ENCODE results near the gene DECR2. TPM values are rescaled to one million over a fixed set of nuclear protein-coding genes. Genes with fewer than 3 reads are reported as not detected.
A peak's percentile ranks its signal among the peaks of the same experiment; 100 is the strongest.

The DECR2 gene
- total and polyA plus RNA-seq, 2 of the 13 experiments (the other 11 are each of a cell fraction or from before 2014, with no cell fraction given) = 36.3 to 44.6 TPM

DNA sequence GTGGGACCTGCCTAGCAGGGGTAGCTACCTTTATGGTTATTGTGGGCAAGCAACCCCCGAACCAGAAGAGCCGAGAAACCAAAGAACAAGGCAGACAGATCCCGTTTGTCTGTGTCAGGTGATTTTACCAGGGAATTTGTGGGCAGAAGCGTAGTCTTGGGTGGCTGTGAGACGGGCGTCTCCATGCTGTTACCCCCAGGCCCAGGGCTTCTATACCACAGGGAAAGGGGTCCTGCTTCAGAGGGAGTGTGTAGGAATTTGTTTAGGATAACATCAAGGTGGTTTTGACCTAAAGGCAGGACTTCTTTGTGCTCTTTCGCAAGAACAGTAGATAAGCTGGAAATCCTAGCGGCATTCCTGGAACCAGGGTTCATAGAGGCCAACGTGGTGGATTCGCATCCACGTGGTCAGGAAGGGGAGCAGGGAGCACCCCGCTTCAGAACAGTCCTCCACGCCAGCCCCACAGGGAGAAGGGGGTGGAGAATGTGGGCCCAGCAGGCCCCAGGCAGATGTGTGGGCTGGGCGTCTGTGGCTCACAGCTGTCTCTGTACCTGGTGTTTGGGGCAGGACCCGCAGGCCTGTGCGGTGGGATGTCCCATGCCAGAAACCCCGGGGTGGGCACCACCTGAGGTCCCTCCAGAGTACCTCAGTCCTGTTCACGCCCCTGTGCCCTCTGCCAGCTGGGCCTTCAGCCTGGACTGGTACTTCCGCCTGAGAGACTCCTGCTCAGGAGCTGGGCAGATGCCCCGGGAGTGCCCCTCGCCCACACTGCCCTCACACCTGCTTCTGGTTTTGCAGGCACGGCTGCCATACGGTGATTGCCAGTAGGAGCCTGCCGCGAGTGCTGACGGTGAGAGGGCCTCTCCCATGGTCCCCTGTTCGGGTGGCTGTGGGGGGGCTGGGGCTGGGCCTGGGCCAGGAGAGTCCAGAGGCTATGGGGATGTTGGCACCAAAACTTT, 4.1 kb downstream of the DECR2 start (continued):
- TF ChIP-seq, protein P1, sequence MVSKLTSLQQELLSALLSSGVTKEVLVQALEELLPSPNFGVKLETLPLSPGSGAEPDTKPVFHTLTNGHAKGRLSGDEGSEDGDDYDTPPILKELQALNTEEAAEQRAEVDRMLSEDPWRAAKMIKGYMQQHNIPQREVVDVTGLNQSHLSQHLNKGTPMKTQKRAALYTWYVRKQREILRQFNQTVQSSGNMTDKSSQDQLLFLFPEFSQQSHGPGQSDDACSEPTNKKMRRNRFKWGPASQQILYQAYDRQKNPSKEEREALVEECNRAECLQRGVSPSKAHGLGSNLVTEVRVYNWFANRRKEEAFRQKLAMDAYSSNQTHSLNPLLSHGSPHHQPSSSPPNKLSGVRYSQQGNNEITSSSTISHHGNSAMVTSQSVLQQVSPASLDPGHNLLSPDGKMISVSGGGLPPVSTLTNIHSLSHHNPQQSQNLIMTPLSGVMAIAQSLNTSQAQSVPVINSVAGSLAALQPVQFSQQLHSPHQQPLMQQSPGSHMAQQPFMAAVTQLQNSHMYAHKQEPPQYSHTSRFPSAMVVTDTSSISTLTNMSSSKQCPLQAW (CRISPR knock-in tag; IDR thresholded peaks at IDR 0.05) = no peak
- TF ChIP-seq, protein P2, sequence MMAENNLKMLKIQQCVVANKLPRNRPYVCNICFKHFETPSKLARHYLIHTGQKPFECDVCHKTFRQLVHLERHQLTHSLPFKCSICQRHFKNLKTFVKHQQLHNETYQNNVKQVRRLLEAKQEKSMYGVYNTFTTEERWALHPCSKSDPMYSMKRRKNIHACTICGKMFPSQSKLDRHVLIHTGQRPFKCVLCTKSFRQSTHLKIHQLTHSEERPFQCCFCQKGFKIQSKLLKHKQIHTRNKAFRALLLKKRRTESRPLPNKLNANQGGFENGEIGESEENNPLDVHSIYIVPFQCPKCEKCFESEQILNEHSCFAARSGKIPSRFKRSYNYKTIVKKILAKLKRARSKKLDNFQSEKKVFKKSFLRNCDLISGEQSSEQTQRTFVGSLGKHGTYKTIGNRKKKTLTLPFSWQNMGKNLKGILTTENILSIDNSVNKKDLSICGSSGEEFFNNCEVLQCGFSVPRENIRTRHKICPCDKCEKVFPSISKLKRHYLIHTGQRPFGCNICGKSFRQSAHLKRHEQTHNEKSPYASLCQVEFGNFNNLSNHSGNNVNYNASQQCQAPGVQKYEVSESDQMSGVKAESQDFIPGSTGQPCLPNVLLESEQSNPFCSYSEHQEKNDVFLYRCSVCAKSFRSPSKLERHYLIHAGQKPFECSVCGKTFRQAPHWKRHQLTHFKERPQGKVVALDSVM (CRISPR knock-in tag; IDR thresholded peaks at IDR 0.05) = peak; percentile 78
- no peak; the same call in 1 of the 2 replicates for TF ChIP-seq KLF11 (CRISPR knock-in tag; IDR thresholded peaks at IDR 0.05)
- TF ChIP-seq POLR2AphosphoS2 (IDR thresholded peaks at IDR 0.05; ENCODE audit: low read depth, low read length) = no peak
- peak; percentile 76 for TF ChIP-seq NR2C2 (CRISPR knock-in tag; IDR thresholded peaks at IDR 0.05; ENCODE audit: borderline replicate concordance)
- TF ChIP-seq, protein P3, sequence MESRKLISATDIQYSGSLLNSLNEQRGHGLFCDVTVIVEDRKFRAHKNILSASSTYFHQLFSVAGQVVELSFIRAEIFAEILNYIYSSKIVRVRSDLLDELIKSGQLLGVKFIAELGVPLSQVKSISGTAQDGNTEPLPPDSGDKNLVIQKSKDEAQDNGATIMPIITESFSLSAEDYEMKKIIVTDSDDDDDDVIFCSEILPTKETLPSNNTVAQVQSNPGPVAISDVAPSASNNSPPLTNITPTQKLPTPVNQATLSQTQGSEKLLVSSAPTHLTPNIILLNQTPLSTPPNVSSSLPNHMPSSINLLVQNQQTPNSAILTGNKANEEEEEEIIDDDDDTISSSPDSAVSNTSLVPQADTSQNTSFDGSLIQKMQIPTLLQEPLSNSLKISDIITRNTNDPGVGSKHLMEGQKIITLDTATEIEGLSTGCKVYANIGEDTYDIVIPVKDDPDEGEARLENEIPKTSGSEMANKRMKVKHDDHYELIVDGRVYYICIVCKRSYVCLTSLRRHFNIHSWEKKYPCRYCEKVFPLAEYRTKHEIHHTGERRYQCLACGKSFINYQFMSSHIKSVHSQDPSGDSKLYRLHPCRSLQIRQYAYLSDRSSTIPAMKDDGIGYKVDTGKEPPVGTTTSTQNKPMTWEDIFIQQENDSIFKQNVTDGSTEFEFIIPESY (CRISPR knock-in tag; IDR thresholded peaks at IDR 0.05) = peak; percentile 80; the same call in 1 of the 2 replicates
- TF ChIP-seq NBN (conservative IDR thresholded peaks at IDR 0.05) = no peak
- peak; percentile 64; the same call in 1 of the 2 replicates for TF ChIP-seq MIER2 (CRISPR knock-in tag; IDR thresholded peaks at IDR 0.05)
- peak; percentile 81; the same call in 1 of the 2 replicates for TF ChIP-seq ZNF230 (CRISPR knock-in tag; IDR thresholded peaks at IDR 0.05)
- TF ChIP-seq, protein P4, sequence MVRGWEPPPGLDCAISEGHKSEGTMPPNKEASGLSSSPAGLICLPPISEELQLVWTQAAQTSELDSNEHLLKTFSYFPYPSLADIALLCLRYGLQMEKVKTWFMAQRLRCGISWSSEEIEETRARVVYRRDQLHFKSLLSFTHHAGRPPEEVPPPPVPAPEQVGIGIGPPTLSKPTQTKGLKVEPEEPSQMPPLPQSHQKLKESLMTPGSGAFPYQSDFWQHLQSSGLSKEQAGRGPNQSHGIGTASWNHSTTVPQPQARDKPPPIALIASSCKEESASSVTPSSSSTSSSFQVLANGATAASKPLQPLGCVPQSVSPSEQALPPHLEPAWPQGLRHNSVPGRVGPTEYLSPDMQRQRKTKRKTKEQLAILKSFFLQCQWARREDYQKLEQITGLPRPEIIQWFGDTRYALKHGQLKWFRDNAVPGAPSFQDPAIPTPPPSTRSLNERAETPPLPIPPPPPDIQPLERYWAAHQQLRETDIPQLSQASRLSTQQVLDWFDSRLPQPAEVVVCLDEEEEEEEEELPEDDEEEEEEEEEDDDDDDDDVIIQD (CRISPR knock-in tag; IDR thresholded peaks at IDR 0.05; ENCODE audit: low read depth) = 0 out of 2 replicates have a peak, but pooled peaks have one; percentile 25
- TF ChIP-seq RXRB (CRISPR knock-in tag; IDR thresholded peaks at IDR 0.05; ENCODE audit: borderline replicate concordance) = peak; percentile 95
- no peak; the same call in 1 of the 2 replicates for TF ChIP-seq ZNF326 (CRISPR knock-in tag; IDR thresholded peaks at IDR 0.05; ENCODE audit: borderline replicate concordance)
- TF ChIP-seq ZFP36L1 (CRISPR knock-in tag; IDR thresholded peaks at IDR 0.05) = peak; percentile 66
- peak; percentile 93 for TF ChIP-seq ETV6 (CRISPR knock-in tag; conservative IDR thresholded peaks at IDR 0.05)
- TF ChIP-seq MIER3 (CRISPR knock-in tag; IDR thresholded peaks at IDR 0.05; ENCODE audit: borderline replicate concordance) = peak; percentile 88; the same call in 1 of the 2 replicates
- no peak for TF ChIP-seq HOXA7 (CRISPR knock-in tag; IDR thresholded peaks at IDR 0.05)
- TF ChIP-seq, protein P5, sequence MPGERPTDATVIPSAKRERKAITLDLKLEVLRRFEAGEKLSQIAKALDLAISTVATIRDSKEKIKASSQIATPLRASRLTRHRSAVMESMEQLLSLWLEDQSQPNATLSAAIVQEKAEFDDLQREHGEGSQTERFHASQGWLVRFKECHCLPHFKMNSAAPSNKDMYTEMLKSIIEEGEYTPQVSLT (CRISPR knock-in tag; IDR thresholded peaks at IDR 0.05; ENCODE audit: borderline replicate concordance, low read depth) = no peak
- TF ChIP-seq, protein P6, sequence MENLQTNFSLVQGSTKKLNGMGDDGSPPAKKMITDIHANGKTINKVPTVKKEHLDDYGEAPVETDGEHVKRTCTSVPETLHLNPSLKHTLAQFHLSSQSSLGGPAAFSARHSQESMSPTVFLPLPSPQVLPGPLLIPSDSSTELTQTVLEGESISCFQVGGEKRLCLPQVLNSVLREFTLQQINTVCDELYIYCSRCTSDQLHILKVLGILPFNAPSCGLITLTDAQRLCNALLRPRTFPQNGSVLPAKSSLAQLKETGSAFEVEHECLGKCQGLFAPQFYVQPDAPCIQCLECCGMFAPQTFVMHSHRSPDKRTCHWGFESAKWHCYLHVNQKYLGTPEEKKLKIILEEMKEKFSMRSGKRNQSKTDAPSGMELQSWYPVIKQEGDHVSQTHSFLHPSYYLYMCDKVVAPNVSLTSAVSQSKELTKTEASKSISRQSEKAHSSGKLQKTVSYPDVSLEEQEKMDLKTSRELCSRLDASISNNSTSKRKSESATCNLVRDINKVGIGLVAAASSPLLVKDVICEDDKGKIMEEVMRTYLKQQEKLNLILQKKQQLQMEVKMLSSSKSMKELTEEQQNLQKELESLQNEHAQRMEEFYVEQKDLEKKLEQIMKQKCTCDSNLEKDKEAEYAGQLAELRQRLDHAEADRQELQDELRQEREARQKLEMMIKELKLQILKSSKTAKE (CRISPR knock-in tag; IDR thresholded peaks at IDR 0.05; ENCODE audit: borderline replicate concordance) = peak; percentile 68; the same call in 1 of the 2 replicates

Data from HepG2 (cell line).